ENCODE data around the gene EXOC6B.

Gene EXOC6B

DNA sequence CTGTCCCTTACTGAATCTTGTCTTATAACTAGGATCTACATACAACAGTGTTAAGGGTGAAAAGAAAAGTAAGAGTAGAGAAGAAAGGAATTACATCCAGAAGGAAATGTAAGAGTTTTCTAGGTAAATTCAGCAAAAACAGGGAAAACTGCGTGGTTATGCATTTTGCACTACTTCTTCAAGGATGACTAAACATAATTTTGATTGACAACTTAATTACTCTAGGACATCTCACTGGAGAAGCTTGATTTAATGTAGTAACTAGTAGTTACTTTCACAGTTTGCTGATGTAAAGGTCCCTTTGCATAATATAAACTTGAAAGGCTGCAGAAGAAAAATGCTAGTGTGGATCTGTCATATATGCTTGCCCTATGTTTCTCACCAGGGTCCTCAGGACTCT lies 464.8 kb downstream of the EXOC6B start:
- DNase-seq (ENCODE audit: low read depth) = no peak

DNA sequence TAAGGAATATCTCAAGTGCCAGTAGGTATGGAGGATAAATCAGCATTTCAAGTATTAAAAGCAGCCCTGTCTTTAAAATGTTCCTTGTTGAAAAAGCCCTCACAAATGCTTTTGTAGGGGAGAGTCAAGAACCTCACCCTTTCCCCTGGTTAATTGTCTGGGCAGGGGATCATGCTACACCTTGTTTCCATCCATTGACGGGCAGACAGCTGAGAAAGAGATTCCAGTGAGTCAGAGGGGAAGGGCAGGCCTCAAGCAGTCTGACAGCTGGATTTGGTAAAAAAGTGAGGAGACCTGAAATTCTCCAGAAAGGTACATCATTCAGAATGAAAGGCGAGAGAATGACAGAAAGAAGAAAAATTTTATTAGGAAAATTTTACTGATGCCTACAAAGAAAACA lies 475.0 kb downstream of the EXOC6B start:
- DNase-seq (ENCODE audit: low read depth) = no peak

DNA sequence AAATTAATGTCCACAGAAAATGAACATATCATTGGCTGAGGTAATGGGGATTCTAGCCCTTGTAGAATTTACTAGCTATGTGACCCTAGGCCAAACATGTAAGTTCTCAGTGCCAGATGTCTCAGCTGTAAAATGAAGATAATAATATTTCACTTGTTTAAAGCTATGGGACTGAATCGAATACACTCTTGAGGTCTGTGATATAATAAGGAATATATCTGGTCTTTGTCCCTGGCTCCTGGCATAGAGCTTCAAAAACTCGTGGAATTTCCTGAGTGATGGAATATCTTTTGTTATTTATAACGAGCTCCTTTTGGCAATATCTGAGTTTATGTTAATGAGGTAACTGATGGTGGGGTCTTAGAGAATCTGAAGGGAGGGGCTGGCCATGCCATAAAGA lies 476.8 kb downstream of the EXOC6B start:
- DNase-seq (ENCODE audit: low read depth) = no peak

DNA sequence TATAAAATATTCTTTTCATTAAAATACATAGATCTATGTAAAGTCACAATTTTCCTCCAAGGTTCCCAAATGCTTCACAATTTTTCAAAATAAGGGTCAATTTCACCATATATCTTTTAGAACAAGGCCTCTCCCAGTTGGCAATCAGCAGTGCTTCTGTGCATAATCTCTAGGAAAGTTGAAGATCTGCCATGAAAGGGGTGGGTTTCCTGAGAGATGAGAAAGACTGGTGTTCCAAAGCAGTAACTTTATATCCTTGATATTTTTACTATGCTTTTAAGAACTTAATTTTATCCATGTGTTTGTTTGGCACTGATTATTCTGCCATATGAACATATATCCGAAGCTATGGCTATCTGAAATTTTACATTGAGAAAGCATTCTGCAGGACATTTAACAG lies 478.8 kb downstream of the EXOC6B start:
- no peak for DNase-seq (ENCODE audit: low read depth)

DNA sequence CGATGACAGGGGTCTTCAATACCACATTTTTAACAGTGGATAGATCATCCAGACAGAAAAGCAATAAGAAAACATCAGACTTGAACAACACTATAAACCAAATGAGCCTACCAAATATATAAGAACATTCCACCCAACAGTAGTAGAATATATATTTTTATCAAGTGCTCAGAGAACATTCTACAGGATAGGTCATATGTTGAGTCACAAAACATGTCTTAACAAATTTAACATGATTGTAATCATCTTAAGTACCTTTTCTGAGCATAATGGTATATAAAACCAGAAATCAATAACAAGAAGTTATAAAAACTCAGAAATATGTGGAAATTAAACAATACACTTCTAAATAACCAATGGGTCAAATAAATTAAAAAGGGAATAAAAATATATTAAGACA lies 484.2 kb downstream of the EXOC6B start:
- no peak for DNase-seq (ENCODE audit: low read depth)

DNA sequence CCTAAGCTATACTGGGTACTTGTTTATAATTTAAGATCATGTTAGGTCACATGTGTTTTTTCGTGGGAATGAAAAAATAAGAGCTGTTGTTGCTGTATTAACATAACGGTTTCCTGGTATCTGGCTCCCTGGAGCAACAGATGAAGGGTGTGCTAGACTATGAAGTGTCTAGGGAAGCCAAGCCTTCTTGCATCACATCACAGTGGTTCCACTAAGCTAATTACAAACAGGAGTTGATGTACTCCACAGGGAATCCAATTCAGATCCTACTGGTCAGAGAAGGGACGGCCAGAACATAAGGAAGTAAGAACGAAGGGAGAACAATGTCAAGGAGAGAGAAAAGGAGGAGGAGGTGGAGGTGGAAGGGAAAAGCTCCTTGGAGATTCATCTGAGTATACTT lies 485.2 kb downstream of the EXOC6B start:
- no peak for DNase-seq (ENCODE audit: low read depth)

DNA sequence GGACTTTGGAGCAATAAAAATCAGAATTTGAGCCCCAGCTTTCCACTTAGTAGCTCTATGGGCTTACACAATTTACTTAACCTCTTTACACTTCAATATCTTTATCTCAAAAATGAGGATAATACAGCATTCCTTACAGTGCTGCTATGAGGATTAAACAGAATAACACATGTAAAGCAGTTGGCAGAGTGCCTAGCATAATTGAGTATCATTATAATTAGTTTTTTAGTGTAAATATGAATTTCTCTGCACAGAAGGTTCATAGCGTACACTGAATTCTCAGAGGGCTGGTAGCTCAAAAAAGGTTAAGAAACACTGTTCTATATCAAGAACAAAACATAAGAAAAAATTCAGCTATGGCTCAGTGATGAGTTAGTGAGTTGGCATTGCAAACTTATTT lies 487.8 kb downstream of the EXOC6B start:
- DNase-seq (ENCODE audit: low read depth) = no peak

DNA sequence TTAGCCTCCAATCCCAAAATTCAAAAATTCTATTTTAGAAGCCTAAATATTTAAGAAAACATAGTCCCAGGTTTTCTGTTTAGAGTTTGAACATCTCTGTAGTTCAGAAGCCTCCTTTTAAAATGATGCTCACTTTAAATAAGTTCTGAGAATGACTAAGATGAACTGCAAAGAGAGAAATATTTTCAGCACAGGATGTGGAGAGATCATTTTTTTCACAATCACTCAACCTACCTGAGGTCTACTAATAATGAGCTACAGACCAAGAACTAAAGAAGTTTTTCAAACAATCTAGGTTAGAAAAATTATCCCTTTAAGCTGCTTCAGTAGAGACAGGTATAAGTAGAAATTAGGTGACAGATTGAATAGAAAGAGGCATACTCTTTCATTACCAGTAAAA lies 493.1 kb downstream of the EXOC6B start:
- DNase-seq (ENCODE audit: low read depth) = no peak

DNA sequence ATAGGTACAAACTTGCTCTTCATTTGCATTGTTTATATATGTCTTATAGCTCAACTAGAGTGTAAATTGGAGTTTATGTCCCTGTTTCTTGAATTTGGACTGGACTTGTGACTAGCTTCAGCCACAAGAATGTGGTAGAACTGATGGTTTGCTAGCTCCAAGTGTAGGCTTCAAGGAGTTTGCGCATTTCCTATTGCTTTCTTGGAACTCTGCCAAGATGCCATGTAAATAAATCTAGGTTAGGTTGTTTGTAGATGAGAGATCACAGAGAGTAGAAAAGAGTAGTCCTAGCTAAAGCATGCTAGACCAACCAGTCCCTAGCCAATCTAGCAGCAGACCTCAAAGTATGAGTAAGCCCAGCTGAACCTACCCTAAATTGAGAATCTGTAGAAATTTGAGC lies 495.2 kb downstream of the EXOC6B start:
- DNase-seq (ENCODE audit: low read depth) = no peak

DNA sequence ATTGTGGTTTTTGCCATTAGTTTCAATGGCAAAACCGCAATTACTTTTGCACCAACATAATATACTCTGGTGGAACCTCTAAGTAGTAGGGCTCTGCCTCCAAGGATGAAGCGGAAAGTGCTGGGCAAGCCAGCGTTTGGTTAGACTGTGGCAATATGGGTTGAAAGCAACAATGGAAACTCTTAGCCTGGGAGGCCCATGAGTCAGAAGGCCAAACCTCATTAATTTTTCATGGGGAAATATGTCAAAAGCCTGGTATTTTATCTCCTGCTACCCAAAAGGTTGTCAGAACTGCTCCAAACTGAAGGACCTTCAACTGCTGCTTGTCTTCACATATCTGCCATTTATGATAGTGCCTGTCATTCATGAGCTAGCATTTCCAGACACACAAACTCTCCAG lies 499.1 kb downstream of the EXOC6B start:
- DNase-seq (ENCODE audit: low read depth) = no peak

DNA sequence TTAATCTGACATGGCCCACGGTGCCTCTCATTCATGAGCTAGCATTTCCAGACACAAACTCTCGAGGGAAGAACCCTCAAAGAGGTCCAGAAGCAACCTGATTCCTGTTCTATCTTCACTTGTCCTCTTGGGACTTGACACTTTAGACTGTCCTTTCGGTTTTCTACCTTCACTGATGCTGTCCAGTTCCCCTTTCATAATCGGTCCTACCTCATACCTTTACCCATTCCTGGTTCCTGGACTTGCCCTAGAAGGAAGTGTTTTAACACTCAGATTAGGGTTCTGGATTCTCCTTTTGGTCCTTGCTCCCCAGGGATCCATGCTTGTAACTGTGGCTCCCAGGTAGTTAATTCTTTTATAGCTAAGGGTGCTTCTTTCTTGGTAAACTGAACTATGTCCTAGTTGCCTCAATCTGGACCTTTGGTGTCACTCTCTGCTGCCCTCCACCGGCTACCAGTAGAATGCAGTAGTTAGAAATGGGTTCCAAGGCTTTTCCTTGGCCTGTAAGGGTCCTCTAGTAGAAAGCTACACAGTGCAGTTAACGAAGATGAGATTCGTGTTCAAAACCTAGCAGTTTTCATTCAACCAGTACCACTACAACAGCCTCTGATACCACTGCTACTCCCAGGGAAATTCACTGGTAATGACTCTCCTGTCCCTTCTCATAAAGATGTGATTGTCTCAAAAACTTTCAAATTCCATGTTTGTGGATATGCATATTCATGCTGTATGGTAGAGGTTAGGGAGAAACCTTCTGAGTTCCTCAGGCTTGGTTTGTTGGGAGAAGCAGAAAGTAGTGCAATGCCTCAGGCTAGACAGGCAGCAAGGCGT lies 500.0 kb downstream of the EXOC6B start:
- no peak for DNase-seq (ENCODE audit: low read depth)

DNA sequence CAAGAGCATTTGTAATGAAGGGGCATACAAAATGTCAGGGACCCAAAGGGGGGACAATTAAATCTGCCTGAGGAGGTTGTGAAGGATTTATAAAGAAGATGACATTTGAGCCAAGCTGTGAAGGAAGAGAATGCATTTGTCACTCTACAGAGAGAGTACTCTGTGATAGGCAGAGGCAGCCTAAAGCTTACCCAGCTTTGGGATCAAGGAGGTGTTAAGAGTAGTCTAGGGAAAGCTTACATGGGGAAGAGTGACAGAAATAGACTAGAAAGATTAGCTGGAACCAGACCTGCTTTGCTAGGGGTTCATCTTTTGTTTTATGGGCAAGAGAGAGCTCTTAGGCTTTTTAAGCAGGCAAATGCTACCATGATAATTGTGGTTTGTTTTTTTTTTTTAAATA lies 509.1 kb downstream of the EXOC6B start:
- DNase-seq (ENCODE audit: low read depth) = no peak

DNA sequence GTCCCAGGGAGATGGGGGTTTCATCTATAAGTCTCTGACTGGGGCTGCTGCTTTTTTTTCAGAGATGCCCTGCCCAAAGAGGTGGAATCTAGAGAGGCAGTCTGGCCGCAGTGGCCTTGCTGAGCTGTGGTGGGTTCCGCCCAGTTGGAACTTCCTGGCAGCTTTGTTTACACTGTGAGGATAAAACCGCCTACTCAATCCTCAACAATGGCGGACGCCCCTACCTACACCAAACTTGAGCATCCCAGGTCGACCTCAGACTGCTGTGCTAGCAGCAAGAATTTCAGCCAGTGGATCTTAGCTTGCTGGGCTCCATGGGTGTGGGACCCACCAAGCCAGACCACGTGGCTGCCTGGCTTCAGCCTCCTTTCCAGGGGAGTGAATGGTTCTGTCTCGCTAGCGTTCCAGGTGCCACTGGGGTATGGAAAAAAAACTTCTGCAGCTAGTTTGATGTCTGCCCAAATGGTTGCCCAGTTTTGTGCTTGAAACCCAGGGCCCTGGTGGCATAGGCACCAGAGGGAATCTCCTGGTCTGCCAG lies 525.6 kb downstream of the EXOC6B start:
- DNase-seq (ENCODE audit: low read depth) = no peak

DNA sequence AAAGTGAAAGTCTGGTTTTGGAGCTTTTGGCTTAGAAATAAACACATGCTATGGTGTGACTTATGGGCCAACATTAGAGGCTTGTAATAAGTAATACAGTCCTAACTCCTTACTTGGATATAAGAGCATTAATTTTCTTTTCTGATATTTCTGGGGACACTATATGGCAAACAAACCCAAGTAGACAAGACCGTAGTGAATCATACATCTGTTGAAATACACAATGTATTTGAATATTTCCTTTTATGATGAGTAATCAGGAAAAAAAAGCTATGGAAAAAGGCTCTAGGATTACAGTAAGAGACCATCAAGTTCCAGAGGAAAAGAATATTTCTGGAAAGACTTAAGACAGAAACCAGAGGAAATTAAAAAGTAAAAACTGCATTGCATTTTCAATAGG lies 532.2 kb downstream of the EXOC6B start:
- DNase-seq (ENCODE audit: low read depth) = no peak

DNA sequence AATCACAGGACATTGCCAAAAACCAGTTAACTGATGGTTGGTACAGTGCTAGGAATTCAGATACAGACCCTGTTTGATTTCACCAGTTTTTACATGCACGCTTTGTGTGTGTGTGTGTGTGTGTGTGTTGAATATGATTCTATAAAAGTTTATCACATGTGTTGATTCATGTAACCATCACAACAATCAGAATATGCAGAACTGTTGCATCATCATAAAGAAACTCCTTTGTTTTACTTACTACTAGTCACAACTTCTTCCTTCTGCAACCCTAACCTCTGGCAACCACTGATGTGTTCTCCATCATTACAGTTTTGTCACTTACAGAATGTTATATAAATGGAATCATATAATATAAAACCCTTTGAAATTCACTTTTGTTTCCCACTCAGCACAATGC lies 533.4 kb downstream of the EXOC6B start:
- DNase-seq (ENCODE audit: low read depth) = no peak

DNA sequence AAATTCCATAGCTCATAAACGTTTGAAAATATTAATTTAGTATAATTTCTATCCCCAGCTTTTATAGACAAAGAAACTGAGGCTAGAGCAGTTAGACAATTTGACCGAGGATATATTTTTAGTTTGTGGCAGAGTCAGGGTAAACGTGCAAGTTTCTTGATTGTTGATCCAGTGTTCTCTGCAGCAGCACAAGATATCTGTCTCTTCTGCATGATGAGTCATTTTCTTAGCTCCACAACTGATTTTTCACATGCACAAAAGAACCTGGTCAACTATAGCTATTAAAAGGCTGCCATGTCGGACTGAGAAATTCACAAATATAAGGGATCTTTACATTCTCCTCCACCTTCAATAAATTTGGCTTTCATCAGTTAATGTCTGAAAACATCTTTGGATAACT lies 534.8 kb downstream of the EXOC6B start:
- no peak for DNase-seq (ENCODE audit: low read depth)

DNA sequence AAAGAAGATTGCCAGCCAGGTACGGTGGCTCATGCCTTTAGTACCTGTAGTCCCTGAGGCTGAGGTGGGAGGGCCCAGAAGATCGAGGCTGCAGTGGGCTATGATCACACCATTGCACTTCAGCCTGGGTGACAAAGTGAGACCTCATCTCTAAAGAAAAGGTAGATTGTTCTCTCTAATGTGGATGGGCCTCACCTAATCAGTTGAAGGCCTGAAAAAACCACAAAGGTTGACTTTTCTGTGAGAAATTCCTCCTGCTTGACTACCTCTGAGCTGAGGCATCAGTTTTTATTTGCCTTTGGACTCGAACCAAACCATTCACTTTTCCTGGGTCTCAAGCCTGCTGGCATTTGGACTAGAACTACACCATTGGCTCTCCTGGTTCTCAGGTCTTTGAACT lies 536.1 kb downstream of the EXOC6B start:
- no peak for DNase-seq (ENCODE audit: low read depth)

DNA sequence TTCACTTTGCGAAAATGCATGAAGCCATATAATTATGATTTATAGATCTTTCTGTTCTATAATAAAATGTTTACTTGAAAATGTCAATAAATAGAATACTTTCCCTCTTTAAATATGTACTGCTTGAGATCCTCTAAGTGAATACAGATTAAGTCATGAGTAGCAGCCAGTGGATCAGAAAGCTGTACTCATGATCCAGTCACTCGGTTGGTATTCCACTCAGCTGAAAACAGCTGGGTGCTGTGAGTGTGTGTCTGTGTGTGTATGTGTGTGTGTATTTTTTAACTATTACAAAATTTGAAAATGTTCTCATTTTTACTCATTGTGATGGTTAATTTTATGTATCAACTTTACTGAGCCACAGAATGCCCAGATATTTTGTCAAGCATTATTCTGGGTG lies 536.5 kb downstream of the EXOC6B start:
- no peak for DNase-seq (ENCODE audit: low read depth)

DNA sequence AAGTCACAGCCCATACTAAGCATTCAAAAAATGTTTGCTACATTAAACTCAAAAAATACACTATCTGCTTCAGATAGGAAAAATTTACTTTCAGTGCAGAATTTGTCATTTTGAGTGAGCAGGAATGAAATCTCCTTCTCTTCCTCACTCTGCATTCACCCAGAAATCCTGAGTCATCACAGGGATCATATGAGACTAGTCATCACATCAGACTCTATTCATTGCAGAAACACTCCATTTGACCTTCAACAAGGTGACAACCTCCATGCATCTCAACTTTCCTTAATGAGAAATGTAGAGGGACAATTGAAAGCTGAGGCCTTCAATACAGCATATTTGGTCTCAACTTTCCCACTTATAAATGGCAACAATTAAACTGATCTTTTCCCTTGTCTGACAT lies 547.8 kb downstream of the EXOC6B start:
- DNase-seq (ENCODE audit: low read depth) = no peak

DNA sequence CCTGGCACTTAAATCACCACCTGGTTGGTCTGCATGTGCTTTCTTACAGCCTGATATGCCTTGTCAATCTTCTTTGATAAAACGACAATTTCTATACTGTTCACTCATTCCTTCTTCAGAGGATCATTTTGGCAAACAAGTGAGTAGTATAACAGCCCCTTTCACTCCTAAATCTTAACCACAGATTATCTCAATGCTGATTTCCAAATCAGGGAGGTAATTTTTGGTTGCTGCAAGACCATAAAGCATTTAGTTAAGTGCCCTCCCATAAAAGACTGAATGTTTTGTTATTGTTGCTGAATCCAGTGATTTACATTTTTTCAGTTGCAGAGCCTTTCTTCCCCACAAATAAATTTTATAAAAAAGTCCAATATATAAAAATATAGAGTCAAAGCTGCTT lies 549.0 kb downstream of the EXOC6B start:
- no peak for DNase-seq (ENCODE audit: low read depth)

DNA sequence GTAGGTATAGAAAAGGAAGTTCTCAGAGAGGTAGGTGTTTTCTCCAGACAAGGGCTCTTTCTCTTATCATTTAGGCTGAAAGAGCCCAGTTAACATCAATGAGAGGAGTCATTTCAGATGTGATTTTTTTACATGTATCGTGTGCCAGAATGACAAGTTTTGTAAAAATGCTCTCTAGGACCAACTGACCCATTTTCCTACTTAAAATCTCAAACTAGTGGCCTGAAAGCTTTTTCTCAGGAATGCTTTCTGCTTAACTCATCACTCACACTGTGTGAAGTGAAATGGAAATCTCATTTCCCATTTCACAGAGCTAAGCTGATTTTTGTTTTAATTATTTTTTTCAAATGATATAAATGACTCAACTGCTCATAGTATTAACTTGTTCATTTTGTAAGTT lies 549.5 kb downstream of the EXOC6B start:
- DNase-seq (ENCODE audit: low read depth) = no peak

DNA sequence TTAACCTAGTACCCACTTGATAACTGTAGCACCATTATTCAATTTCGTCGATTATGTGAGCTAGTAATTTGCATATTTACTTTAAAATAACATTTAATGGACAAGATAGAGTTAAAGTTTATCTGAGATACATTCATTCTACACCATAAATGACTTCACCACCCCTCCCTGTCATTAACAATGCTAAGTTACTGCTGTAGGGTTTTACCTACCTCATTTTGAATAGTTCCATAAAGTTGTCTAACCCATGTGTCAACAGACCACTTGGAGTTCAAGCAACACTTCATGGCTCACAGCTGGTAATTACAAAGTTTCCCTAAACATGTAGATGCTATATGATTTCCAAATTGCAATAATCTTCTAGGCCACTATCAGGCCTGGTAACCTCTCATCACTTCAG lies 550.7 kb downstream of the EXOC6B start:
- DNase-seq (ENCODE audit: low read depth) = no peak

DNA sequence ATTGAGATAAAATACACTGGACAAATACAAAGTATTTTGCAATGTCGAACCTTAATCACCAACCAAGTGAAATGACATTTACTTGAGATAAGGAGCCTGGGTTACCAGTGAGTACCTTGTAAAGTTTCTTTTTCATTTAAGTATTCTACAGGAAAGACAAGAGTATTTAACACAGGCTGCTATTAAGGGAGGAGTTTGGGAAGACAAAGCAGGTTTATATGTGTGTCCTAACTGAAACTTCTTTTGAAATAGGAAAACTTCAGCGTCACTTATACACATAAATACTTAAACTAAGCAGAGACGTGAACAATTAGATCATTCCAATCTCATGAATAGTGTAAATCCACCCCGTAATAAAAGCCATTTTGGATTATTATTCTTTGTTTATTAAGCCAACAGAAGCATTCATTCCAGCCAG lies 551.4 kb downstream of the EXOC6B start:
- DNase-seq (ENCODE audit: low read depth) = no peak

DNA sequence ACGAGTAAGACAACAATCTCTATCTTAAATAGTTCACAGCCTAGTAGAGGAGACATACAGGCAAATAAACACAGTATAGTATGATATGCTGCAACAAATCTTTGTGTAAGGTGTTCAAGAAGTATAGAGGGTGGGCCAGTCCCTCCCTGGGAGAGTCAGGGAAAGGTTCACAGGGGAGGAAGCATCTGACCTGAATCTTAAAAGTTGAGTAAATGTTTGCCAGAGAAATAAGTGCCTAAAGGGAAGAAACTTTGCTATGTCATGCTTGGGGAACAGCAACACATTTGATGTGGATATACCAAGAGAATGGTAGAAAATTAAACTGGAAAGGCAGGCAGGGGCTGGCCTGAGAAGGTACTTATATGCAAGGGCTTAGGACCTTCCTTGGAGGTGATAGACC lies 552.4 kb downstream of the EXOC6B start:
- DNase-seq (ENCODE audit: low read depth) = no peak

All from T-helper 22 cell (primary cell).